ENCODE results near the gene ERCC5. TPM values are rescaled to one million over a fixed set of nuclear protein-coding genes. Genes with fewer than 3 reads are reported as not detected.
A peak's percentile ranks its signal among the peaks of the same experiment; 100 is the strongest.

ERCC5 gene
- total and polyA plus RNA-seq, 11 donors, result 22.4 to 61.7 (median 31.4) TPM

- no peak overlapping the region for H3K4me3 ChIP-seq
- H3K27me3 ChIP-seq, result no peaks in the 10 kb centered on the region
- TF ChIP-seq POLR2A (IDR thresholded peaks at IDR 0.05), result no peak
- no peak for TF ChIP-seq CTCF (IDR thresholded peaks at IDR 0.05)
- intact Hi-C loops (cut with DNase I), result no loop called here
- H3K4me1 ChIP-seq, result peaks cover 0 to 17% (median 5%) of the 10 kb centered on the region in 12 donors
- 40 to 56% (median 48%) methylated on average over 12 of the region's 12 CpGs for WGBS, 4 donors
- no peaks in the 10 kb centered on the region for H3K36me3 ChIP-seq
- H3K27ac ChIP-seq, result peak overlapping the region in 6 of 12 donors; percentile 1 to 61 (median 38)
- peak; percentile 78 to 91 (median 84) for ATAC-seq
- no peaks in the 10 kb centered on the region for H3K9me3 ChIP-seq
- peak; percentile 20 to 77 (median 62) for DNase-seq
Observed at GRCh38 chr13:102902789-102903347, 57.0 kb downstream of the ERCC5 start.

GRCh38 chr13:102903659-102904407 is 58.0 kb downstream of the ERCC5 start:
- DNase-seq (no peak), ATAC-seq (no peak)
- Histone ChIP-seq H3K36me3 (no peaks in the 10 kb centered on the region), H3K9me3 (no peaks in the 10 kb centered on the region), H3K4me3 (no peak overlapping the region), H3K4me1 (peaks cover 0 to 8% (median 0%) of the 10 kb centered on the region in 12 donors), H3K27me3 (no peaks in the 10 kb centered on the region), H3K27ac (peak overlapping the region in 2 of 12 donors; percentile 49 to 61)
- TF ChIP-seq CTCF (IDR thresholded peaks at IDR 0.05) (peak in 6 of 12 donors; percentile 26 to 43 (median 30)), POLR2A (IDR thresholded peaks at IDR 0.05) (no peak)
- intact Hi-C loops (cut with DNase I), result no loop called here
- WGBS, 4 donors, result 59 to 65% (median 61%) methylated on average over 14 of the region's 14 CpGs

- Histone ChIP-seq H3K27me3 (no peaks in the 10 kb centered on the region), H3K4me1 (peaks cover 0 to 8% (median 0%) of the 10 kb centered on the region in 12 donors), H3K36me3 (no peaks in the 10 kb centered on the region), H3K27ac (no peak overlapping the region), H3K4me3 (no peak overlapping the region), H3K9me3 (no peaks in the 10 kb centered on the region)
- no peak for TF ChIP-seq POLR2A (IDR thresholded peaks at IDR 0.05)
- TF ChIP-seq CTCF (IDR thresholded peaks at IDR 0.05), result no peak
- DNase-seq (no peak), ATAC-seq (no peak)
- intact Hi-C loops (cut with DNase I), result no loop called here
- 87 to 90% (median 87%) methylated on average over 5 of the region's 5 CpGs for WGBS, 4 donors
Observed at GRCh38 chr13:102904408-102904862, 58.6 kb downstream of the ERCC5 start.

Measured in heart left ventricle (tissue), 16 donors.